ENCODE measurements around the gene TLL2.

The TLL2 gene

DNA sequence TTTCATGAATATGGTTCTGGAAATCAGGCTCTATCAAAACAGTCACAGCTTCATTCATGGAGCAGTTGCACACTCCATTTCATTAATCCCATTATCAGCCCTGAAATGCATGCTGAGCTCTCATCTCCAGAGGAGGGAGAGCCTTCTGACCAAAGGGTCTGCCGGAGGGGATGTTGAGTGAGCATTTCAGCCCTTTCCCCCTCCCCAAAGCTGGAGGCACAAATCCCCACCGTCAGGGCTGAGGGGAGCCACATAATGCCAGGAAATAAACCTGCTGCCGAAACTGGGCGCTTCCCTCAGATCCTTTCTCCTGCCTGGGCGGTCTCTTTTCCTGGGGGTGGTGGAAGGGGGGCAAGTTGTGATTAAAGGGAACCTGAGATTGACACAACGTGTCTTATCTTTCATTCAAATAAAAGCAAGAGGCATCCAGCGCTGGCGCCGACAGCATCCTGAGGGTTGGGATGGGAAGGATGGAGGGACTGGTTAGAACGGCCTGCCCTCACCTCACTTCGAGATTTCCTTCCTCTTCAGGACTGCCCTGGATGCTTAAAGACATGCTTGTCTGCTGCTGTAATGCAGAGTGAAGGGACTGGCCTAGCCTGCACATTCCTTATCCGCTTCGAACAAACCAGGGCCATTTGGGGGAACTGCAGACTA lies 71.6 kb downstream of the TLL2 start:
- Histone ChIP-seq H3K4me3 (replicated peaks; ENCODE audit: low read depth, low read length) (no peak overlapping the region), H3K27me3 (replicated peaks; ENCODE audit: control insufficient read depth, insufficient read depth, low read length) (no peaks in the 10 kb centered on the region), H3K36me3 (ENCODE audit: control insufficient read depth, insufficient read depth, low read length) (no peaks in the 10 kb centered on the region)
- DNase-seq (ENCODE audit: extremely low read depth, insufficient read length), result no peak
- TF ChIP-seq, protein P1, sequence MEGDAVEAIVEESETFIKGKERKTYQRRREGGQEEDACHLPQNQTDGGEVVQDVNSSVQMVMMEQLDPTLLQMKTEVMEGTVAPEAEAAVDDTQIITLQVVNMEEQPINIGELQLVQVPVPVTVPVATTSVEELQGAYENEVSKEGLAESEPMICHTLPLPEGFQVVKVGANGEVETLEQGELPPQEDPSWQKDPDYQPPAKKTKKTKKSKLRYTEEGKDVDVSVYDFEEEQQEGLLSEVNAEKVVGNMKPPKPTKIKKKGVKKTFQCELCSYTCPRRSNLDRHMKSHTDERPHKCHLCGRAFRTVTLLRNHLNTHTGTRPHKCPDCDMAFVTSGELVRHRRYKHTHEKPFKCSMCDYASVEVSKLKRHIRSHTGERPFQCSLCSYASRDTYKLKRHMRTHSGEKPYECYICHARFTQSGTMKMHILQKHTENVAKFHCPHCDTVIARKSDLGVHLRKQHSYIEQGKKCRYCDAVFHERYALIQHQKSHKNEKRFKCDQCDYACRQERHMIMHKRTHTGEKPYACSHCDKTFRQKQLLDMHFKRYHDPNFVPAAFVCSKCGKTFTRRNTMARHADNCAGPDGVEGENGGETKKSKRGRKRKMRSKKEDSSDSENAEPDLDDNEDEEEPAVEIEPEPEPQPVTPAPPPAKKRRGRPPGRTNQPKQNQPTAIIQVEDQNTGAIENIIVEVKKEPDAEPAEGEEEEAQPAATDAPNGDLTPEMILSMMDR (IDR thresholded peaks at IDR 0.05; ENCODE audit: insufficient read depth, low read length, poor library complexity, severe bottlenecking), result no peak

DNA sequence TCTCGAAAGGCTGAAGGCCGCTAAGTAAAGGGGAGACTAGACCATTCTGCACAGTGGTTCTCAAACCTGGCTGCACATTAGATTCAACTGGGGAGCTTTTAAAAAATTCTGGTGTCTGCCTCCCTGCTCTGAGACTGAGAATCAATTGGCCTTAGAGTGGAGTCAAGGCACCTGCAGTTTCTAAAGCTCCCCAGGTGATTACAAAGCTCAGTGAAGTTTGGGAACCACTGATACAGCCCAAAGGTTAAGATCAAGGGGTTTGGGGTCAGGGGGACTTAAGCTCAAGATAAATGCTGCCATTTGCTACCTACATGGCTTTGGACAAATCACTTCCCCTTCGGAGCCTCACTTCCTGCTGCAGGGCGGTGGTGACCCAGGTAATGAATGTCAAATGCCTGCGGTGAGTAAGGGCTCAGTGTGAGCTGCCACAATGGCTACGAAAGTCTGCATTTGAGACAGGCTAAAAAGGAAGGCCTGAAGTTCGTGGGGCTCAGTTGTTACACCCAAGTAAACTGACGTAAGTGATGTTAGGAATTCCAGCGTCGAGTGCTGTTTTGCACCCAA lies 72.3 kb downstream of the TLL2 start:
- H3K4me3 ChIP-seq (replicated peaks; ENCODE audit: low read depth, low read length), result no peak overlapping the region
- TF ChIP-seq, protein P1 (IDR thresholded peaks at IDR 0.05; ENCODE audit: insufficient read depth, low read length, poor library complexity, severe bottlenecking), result no peak
- H3K27me3 ChIP-seq (replicated peaks; ENCODE audit: control insufficient read depth, insufficient read depth, low read length), result no peaks in the 10 kb centered on the region
- H3K36me3 ChIP-seq (ENCODE audit: control insufficient read depth, insufficient read depth, low read length), result no peaks in the 10 kb centered on the region
- DNase-seq (ENCODE audit: extremely low read depth, insufficient read length), result no peak

DNA sequence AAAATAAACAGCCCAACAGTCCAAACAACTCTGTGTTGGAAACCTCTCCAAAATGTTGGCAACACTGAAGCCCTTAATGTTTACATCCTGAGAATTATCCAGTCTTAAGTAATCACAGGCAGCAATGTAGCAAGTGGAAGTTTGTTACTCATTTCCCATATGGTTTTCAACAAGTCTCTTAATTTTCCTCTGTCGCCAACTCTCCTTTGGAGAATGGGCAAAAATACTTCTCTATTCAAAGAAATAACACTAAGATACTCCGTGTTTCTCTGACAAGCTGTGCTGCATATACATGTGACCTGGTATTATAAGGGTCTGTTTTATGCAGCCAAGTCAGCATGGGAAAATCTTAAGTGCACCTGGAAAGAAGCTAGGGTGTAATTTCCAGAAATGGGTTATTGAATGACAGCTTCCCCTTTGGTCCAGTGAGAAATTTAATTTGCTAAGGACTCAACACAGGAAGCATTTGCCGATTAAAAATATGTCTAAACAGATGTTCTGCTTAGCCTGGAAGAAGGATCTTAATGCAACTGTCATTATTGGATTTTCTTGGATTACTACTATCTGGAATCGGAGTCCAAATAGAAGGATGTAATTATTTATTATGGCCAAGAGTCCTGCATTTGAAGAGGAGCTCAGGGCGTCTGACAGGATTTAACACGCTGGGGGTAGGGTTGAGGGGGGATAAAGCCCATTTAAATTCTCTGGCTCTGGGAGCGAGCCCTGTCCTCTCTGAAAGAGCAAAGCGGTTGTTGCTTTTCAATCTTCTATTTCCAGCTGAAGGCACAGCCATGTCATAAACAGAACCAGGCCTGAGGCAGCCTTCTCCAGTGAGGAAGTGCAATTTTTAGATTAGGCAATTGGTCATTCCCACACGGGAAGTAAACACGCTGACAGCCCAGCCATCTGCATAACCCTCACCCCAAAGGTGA lies 73.1 kb downstream of the TLL2 start:
- H3K27me3 ChIP-seq (replicated peaks; ENCODE audit: control insufficient read depth, insufficient read depth, low read length), result no peaks in the 10 kb centered on the region
- no peak overlapping the region for H3K4me3 ChIP-seq (replicated peaks; ENCODE audit: low read depth, low read length)
- DNase-seq (ENCODE audit: extremely low read depth, insufficient read length), result no peak
- H3K36me3 ChIP-seq (ENCODE audit: control insufficient read depth, insufficient read depth, low read length), result no peaks in the 10 kb centered on the region
- TF ChIP-seq, protein P1 (IDR thresholded peaks at IDR 0.05; ENCODE audit: insufficient read depth, low read length, poor library complexity, severe bottlenecking), result no peak

DNA sequence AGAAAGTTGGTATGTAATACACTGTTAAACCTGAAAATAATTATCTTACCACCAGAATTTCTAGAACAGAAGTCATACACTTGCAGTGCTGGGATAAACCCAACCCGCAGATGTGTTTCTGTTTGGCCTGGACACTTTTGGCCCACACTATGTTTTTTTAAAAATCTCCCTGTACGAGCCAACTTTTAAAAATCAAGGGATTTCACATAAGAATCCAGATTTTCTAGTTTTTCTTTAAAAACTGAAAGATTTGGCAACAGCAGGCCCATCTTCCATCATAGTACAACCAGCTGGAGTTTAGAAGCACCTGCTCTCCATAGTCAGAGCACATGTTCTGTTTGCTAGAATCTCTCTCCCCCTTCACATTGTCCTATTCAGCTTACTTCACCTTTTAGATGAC lies 74.0 kb downstream of the TLL2 start:
- H3K36me3 ChIP-seq (ENCODE audit: control insufficient read depth, insufficient read depth, low read length), result no peaks in the 10 kb centered on the region
- no peak for DNase-seq (ENCODE audit: extremely low read depth, insufficient read length)
- H3K27me3 ChIP-seq (replicated peaks; ENCODE audit: control insufficient read depth, insufficient read depth, low read length), result no peaks in the 10 kb centered on the region
- no peak overlapping the region for H3K4me3 ChIP-seq (replicated peaks; ENCODE audit: low read depth, low read length)
- TF ChIP-seq, protein P1 (IDR thresholded peaks at IDR 0.05; ENCODE audit: insufficient read depth, low read length, poor library complexity, severe bottlenecking), result no peak

DNA sequence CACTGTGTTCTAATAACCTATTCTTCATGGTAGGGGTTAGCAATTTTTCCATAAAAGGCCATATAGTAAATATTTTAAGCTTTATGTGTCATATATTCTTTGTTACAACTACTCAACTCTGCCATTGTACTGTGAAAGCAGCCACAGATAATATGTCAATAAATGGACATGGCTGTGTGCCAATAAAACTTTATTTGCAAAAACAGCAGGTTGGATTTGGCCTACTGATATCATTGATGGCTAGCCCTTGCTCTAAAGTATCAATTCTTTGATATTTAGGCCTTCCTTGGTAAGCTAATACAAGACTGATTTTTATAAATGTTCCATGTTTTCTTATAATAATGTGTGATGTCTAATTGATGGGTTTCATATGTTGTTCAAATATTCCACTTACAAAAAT lies 77.7 kb downstream of the TLL2 start:
- Histone ChIP-seq H3K27me3 (replicated peaks; ENCODE audit: control insufficient read depth, insufficient read depth, low read length) (no peaks in the 10 kb centered on the region), H3K36me3 (ENCODE audit: control insufficient read depth, insufficient read depth, low read length) (no peaks in the 10 kb centered on the region), H3K4me3 (replicated peaks; ENCODE audit: low read depth, low read length) (no peak overlapping the region)
- DNase-seq (ENCODE audit: extremely low read depth, insufficient read length), result no peak
- TF ChIP-seq, protein P1 (IDR thresholded peaks at IDR 0.05; ENCODE audit: insufficient read depth, low read length, poor library complexity, severe bottlenecking), result no peak

All from GM06990 (cell line).